Measurements from ENCODE around the gene REXO1.
"Not testable (repeated sequence)": the region's sequence is repeated elsewhere in the genome, so short reads cannot be mapped to it uniquely, and the experiment has no call there.

The REXO1 gene

GRCh38 chr19:1848399-1849131 is at the start of gene REXO1:
REXO1 (minus strand) TSS chr19:1848483; CDS start chr19:1848358, 125 bp downstream.
- peak; percentile 20 to 93 (median 86) for DNase-seq

GRCh38 chr19:1896508-1896907 is 48.2 kb upstream of the REXO1 start:
- no peak for DNase-seq

- no peak for DNase-seq
These were observed 45.5 kb upstream of the REXO1 start for GRCh38 chr19:1893791-1894190.

- no peak for DNase-seq
These were observed 41.6 kb upstream of the REXO1 start for GRCh38 chr19:1889907-1890306.

- no peak for DNase-seq
These were observed 40.1 kb upstream of the REXO1 start for GRCh38 chr19:1888385-1888784.

GRCh38 chr19:1886360-1886759 is 38.1 kb upstream of the REXO1 start:
- not testable (repeated sequence) for DNase-seq

GRCh38 chr19:1885398-1886119 is 37.3 kb upstream of the REXO1 start, which contains the start of gene ABHD17A:
ABHD17A (minus strand) TSS chr19:1885496; CDS start chr19:1881566, 3,930 bp downstream.
- DNase-seq = peak; percentile 39 to 95 (median 88)

- DNase-seq = no peak
These were observed 36.5 kb upstream of the REXO1 start for GRCh38 chr19:1884719-1885334.

- DNase-seq = no peak
These were observed 36.0 kb upstream of the REXO1 start for GRCh38 chr19:1884291-1884718.

- no peak for DNase-seq
These were observed 35.5 kb upstream of the REXO1 start for GRCh38 chr19:1883784-1884183.

GRCh38 chr19:1882786-1883692 is 34.8 kb upstream of the REXO1 start:
- DNase-seq = peak in 4 of 58 donors; percentile 33 to 48 (median 44)

- peak in 25 of 58 donors; percentile 21 to 74 (median 51) for DNase-seq
These were observed 34.0 kb upstream of the REXO1 start for GRCh38 chr19:1882089-1882785.

GRCh38 chr19:1881393-1882088 is 33.3 kb upstream of the REXO1 start:
- DNase-seq = peak in 6 of 58 donors; percentile 28 to 71 (median 42)

GRCh38 chr19:1880611-1881392 is 32.5 kb upstream of the REXO1 start:
- DNase-seq = no peak

GRCh38 chr19:1879982-1880381 is 31.7 kb upstream of the REXO1 start:
- DNase-seq = not testable (repeated sequence)

GRCh38 chr19:1878583-1878982 is 30.3 kb upstream of the REXO1 start:
- not testable (repeated sequence) for DNase-seq

GRCh38 chr19:1877280-1877660 is 29.0 kb upstream of the REXO1 start:
- not testable (repeated sequence) for DNase-seq

GRCh38 chr19:1876496-1877279 is 28.4 kb upstream of the REXO1 start:
- not testable (repeated sequence) for DNase-seq
